HG02885 (cell line): ENCODE measurements around the gene H6PD.

Experiments
- ATAC-seq: cut with Tn5 transposase; IDR thresholded peaks from one replicate; pipeline ENCODE4 v1.9.1; 2021; ENCODE audit warnings: mild to moderate bottlenecking; ENCODE audit not compliant: unreplicated experiment, poor library complexity

H6PD gene

GRCh38 chr1:9312168-9312720 lies 77.7 kb downstream of the H6PD start:
- ATAC-seq: no peak

GRCh38 chr1:9313576-9313975 lies 79.0 kb downstream of the H6PD start:
- ATAC-seq: no peak

GRCh38 chr1:9314111-9314510 lies 79.5 kb downstream of the H6PD start:
- ATAC-seq: no peak

GRCh38 chr1:9314711-9315379 lies 80.3 kb downstream of the H6PD start:
- ATAC-seq: no peak

DNA sequence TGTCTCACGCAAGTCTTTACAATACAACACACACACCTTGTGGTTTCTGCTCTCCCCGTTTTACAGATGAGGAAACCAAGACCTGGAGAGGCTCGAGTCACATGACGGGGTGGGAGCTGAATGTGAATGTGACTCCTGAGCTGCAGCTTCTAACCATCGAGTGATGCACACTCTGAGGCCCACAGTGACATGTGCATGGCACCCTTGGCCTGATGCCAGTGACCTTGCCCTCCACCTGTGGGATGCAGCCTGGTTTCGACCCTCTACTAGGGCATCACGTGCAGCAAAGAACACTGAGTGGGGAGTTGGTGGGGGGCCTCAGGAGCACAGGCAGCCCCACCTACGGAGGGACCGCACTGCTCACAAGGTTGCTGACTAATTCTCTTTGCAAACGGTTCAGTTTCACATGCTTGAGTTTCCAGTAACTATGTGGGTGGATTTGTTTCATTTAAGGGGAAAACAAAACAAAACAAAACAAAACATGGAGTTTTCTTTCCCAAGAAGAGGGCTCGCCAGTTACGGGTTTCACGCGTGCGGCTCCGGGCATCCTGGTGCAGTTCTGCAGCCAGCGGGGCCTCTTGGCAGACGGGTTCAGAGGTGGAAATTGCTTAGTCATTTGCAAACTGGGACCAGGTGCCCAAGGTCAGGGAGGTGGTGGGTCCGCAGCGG lies 81.0 kb downstream of the H6PD start:
- no peak for ATAC-seq

GRCh38 chr1:9316080-9316444 lies 81.5 kb downstream of the H6PD start:
- ATAC-seq: no peak

- no peak for ATAC-seq
These were observed 81.9 kb downstream of the H6PD start for GRCh38 chr1:9316512-9316911.

DNA sequence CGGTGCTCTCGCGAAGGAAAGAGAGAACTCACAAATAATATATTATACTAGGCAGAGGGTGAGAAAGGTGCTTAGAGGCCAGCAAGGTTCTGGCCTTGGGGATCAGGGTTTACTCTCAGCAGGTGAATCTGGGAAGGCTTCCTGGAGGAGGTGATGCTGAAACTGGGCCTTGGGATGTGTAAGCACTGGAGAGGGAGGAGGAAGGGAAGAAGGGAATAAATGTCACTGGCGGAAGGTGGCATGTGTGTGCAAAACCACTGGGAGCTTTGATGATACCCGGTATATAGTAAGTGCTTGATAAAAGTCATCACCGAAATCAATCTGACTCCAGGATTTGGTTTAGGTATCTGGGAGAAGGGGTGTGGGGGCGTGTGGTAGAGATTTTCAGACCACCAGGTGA lies 82.5 kb downstream of the H6PD start:
- no peak for ATAC-seq

DNA sequence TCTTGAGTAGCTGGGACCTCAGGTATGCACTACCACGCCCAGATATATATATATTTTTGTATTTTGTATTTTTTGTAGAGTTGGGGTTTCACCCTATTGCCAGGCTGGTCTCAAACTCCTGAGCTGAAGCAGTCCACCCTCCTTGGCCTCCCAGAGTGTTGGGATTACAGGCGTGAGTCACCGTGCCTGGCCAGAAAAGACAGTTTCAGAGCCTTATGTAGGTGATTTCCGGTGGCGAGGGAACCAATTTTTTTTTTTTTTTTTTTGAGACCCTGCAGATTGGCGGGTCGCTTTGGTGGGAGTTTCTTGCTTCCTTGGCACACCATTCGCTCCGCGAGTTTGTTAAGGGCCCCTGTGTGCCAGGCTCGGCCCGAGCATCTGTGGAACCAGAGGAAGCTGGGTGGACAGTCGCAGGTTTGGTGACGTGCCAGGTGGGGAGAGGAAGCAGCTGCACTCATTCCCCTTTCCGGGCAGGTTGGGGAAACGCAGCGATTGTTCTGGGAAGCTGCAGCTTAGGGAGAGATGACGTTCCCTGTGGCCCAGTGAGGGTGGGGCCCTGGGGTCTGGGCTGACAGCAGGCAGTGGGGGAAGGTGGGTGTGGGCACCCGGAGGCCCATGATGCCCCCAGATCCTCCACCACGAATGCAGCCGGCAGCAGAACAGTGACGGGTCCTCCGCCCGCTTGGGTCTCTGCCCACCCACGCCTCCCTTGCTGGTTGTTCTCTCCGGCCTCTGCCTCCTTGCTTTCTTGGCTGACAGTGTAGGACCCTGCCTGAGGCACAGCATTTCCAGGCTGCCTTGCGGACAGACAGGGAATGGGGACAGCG lies 83.2 kb downstream of the H6PD start:
- ATAC-seq: no peak

DNA sequence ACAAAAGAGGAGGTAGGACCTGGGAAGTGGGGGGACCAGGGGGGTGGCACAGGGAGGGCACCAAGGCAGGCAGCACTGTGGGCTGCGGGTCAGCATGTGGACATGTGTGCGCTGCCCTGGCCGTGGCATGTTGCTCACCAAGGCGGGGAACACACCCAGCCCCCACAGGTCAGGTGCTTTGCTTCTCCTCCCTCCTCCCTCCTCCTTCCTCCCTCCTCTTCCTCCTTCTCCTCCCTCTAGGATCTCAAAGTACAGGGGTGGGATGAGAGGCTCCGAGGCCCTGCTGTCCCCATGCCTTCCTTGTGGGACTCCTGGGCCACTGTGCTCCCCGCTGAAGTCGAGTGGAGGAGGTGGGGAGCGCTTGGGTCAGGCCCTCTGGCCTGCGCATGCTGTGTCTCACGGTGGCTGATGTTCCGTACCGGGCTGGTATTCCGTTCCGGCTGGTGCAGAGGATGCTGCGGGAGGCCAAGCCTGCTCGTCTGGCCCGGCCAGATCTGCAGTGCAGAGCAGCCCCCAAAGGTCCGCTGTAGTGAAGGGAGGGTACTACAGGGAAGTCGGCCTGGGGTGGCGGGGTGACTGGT lies 84.7 kb downstream of the H6PD start:
- ATAC-seq: no peak

DNA sequence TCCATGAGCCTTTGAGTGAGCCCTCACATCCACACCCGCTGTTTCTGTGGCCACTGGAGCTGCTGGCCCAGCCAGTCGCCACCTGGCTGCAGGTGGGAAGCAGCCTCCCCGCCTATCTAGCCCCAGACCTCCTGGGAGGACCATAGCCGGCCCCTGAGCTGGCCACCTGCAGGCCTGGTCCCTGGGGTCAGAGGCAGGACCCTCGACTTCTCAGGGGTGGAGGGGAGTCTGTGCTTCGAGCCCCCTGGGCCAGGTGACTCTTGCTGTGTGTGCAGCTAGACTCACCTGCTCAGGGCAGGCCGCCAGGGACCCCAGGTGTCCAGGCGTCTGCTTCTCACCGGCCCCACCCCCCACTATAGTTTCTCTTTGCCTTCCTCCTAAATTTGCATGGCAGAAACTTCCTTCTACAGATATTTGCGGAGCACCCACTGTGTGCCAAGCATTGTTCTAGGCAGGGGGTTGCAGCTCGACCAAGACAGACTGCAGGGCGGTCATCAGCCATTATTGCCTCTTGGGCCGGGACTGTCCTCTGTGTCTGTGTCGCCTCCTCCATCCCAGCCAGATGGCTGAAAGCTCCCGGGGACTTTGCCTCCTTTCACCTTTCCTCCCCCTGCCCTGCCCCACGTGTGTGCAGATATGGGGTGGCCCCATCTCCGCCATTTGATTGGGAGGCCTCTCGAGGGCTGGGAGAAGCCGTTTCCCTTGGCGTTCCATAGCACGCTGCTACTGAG lies 85.4 kb downstream of the H6PD start:
- ATAC-seq: no peak
